Cardiac muscle cell (in vitro differentiated cells and primary cell): ENCODE results near the gene SPI1. TPM values are rescaled to one million over a fixed set of nuclear protein-coding genes. Genes with fewer than 3 reads are reported as not detected.
A peak's percentile ranks its signal among the peaks of the same experiment; 100 is the strongest.

Source experiments
- DNase-seq, 2 donors: peaks; one replicate each; pipeline versions ENCODE4 v3.0.0 to v3.0.0-alpha.2; 2010 to 2017; ENCODE audit warnings: low read depth in 1 of 2, low spot score in 1 of 2
- H3K27ac ChIP-seq: fragments of 200-600 bp; sonication (generic); 2 replicates; pipeline ENCODE4 v1.5.1; 2016
- H3K27me3 ChIP-seq: fragments of 200-600 bp; sonication (generic); 2 replicates; pipeline ENCODE4 v1.6.0; 2016; ENCODE audit warnings: control low read depth
- H3K36me3 ChIP-seq: fragments of 200-600 bp; sonication (generic); 2 replicates; pipeline ENCODE4 v1.5.1; 2016; ENCODE audit warnings: control low read depth
- H3K4me1 ChIP-seq: fragments of 200-600 bp; sonication (generic); 2 replicates; pipeline ENCODE4 v1.8.1; 2017; ENCODE audit warnings: low read depth, mild to moderate bottlenecking, mixed run types
- H3K4me3 ChIP-seq: fragments of 200-600 bp; sonication (generic); 2 replicates; pipeline ENCODE4 v1.5.1; 2016; ENCODE audit warnings: mild to moderate bottlenecking
- H3K9me3 ChIP-seq: fragments of 200-600 bp; sonication (generic); 2 replicates; pipeline ENCODE4 v1.5.1; 2017; ENCODE audit warnings: low read depth, mild to moderate bottlenecking, control low read depth
- polyA plus RNA-seq: library from polyadenylated mRNA; unstranded; fragments of >200 nt; fragmentation: Nextera tagmentation; extraction: Ambion mirVana; gene quantifications from 2 replicates; pipeline ENCODE4 v1.2.1, GENCODE V29; 2016
- total RNA-seq: library from RNA; depleted of rRNA; stranded (reverse); fragments of >200 nt; gene quantifications from 2 replicates; pipeline ENCODE4 v1.2.3, GENCODE V29; 2016
- TF ChIP-seq, protein P1 (sequence below): IDR thresholded peaks from 2 replicates; pipeline ENCODE4 v1.5.1; 2012; ENCODE audit warnings: low read depth, mild to moderate bottlenecking, low read length

SPI1 gene
- total and polyA plus RNA-seq, 2 experiments from 2014 or later, result 0.56 TPM; not detected in 1

DNA sequence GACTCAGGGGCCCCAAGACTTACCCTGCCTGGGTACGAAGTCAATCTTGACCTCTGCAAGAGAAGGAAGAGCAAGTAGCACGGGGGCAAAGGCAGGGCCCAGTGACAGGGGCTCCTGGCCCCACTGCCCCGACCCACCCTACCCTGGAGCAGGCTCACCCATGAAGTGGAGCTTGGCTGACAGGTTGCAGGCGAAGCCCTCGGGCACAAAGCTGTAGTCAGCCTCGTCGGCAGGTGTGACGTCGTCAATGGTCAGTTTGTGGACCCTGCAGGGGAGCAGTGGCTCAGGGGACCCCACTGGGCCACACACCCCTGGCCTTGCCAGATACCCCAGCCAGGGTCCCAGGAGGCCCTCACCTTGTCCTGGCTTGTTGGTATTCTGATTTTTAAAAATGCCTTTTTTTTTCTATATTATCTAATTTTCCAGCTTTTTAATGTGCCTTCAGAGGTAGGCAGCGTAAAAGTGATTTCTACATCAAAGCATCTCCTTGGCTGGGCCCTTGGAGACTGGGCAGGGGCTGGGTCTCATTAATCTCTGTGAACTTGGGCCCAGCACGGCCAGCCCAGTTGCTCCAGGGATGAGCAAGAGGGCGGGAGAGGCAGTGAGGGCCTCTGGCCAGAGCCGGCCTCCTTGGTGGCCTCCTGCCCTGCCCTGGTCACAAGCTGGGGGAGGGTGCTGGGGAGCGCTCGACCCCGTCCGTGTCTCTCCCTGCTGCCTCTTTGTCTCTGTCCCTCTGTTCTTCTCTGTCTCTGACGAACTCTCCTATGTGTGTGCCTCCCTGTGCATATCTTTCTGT is 37.2 kb downstream of the SPI1 start:
- Histone ChIP-seq H3K4me3 (no peak overlapping the region), H3K9me3 (no peaks in the 10 kb centered on the region), H3K27ac (peak overlapping the region; percentile 60), H3K4me1 (no peaks in the 10 kb centered on the region), H3K27me3 (no peaks in the 10 kb centered on the region), H3K36me3 (peaks cover 74% of the 10 kb centered on the region)
- TF ChIP-seq, protein P1, sequence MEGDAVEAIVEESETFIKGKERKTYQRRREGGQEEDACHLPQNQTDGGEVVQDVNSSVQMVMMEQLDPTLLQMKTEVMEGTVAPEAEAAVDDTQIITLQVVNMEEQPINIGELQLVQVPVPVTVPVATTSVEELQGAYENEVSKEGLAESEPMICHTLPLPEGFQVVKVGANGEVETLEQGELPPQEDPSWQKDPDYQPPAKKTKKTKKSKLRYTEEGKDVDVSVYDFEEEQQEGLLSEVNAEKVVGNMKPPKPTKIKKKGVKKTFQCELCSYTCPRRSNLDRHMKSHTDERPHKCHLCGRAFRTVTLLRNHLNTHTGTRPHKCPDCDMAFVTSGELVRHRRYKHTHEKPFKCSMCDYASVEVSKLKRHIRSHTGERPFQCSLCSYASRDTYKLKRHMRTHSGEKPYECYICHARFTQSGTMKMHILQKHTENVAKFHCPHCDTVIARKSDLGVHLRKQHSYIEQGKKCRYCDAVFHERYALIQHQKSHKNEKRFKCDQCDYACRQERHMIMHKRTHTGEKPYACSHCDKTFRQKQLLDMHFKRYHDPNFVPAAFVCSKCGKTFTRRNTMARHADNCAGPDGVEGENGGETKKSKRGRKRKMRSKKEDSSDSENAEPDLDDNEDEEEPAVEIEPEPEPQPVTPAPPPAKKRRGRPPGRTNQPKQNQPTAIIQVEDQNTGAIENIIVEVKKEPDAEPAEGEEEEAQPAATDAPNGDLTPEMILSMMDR, result no peak
- DNase-seq, result no peak

- H3K36me3 ChIP-seq, result peaks cover 74% of the 10 kb centered on the region
- H3K9me3 ChIP-seq, result no peaks in the 10 kb centered on the region
- no peaks in the 10 kb centered on the region for H3K27me3 ChIP-seq
- DNase-seq, result no peak
- TF ChIP-seq, protein P1, result no peak
- no peaks in the 10 kb centered on the region for H3K4me1 ChIP-seq
- peak overlapping the region; percentile 77 for H3K27ac ChIP-seq
- H3K4me3 ChIP-seq, result no peak overlapping the region
Measured at GRCh38 chr11:47340010-47340409, 38.3 kb downstream of the SPI1 start.

- TF ChIP-seq, protein P1, result no peak
- Histone ChIP-seq H3K4me1 (no peaks in the 10 kb centered on the region), H3K27me3 (no peaks in the 10 kb centered on the region), H3K9me3 (no peaks in the 10 kb centered on the region), H3K36me3 (peaks cover 76% of the 10 kb centered on the region), H3K4me3 (no peak overlapping the region), H3K27ac (peak overlapping the region; percentile 77)
- no peak for DNase-seq
Measured at GRCh38 chr11:47338396-47339241, 39.7 kb downstream of the SPI1 start.

DNA sequence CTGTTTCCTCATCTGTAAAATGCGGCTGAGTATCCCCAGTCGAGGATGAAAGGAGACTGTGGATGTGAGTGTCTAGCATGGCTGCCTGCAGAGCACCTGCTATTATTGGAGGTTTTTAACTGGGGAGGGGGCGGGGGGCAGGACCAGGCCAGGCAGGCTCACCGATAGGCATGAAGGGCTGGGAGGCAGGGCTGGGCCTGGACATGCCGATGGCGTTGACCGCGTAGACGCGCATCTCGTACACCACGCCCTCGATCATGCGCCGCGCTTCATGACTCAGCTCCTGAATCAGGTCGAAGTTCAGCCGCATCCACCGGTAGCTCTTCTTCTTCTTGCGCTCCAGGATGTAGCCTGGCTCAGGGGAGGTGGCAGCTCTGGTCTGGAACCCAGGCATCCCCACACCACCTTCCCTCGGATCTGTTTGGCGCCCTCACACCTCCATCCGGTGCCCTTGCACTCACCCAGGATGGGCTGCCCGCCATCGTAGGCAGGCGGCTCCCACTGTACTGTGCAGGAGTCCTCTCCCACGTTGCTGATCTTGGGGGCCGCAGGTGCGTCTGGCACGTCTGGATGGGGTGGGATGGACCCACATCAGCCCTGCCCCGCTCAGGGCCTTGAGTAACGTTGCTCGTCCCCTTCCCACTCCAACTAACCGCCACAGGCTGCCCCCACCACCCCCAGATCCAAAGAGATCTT is 41.0 kb downstream of the SPI1 start:
- TF ChIP-seq, protein P1, result no peak
- DNase-seq, result no peak
- H3K27ac ChIP-seq, result peak overlapping the region; percentile 34
- H3K36me3 ChIP-seq, result peaks cover 85% of the 10 kb centered on the region
- no peaks in the 10 kb centered on the region for H3K4me1 ChIP-seq
- no peak overlapping the region for H3K4me3 ChIP-seq
- no peaks in the 10 kb centered on the region for H3K27me3 ChIP-seq
- H3K9me3 ChIP-seq, result no peaks in the 10 kb centered on the region

- DNase-seq, result no peak
- Histone ChIP-seq H3K9me3 (no peaks in the 10 kb centered on the region), H3K36me3 (peaks cover 86% of the 10 kb centered on the region), H3K4me1 (no peaks in the 10 kb centered on the region), H3K27me3 (no peaks in the 10 kb centered on the region), H3K27ac (no peak overlapping the region), H3K4me3 (no peak overlapping the region)
- TF ChIP-seq, protein P1, result no peak
Measured at GRCh38 chr11:47336595-47336994, 41.8 kb downstream of the SPI1 start.
